HCT116 (cell line): Measurements from ENCODE around the gene SCAF4.

Source experiments
- EZH2 ChIP-seq: fragments of 200-600 bp; sonication (generic); IDR thresholded peaks from 2 replicates; pipeline ENCODE4 v1.6.1; 2017; ENCODE audit warnings: antibody characterized with exemption, mixed run types
- POLR2A ChIP-seq: IDR thresholded peaks from 2 replicates; pipeline ENCODE4 v1.7.0; 2011; ENCODE audit warnings: borderline replicate concordance; ENCODE audit not compliant: insufficient read depth, insufficient read length; ENCODE audit errors: extremely low read depth
- RAD21 ChIP-seq: IDR thresholded peaks from 2 replicates; pipeline ENCODE4 v1.6.1; 2012; ENCODE audit warnings: low read depth, mild to moderate bottlenecking
- TF ChIP-seq, protein P1 (sequence below), 3 experiments: fragments of 200-600 bp in 1 of 3; sonication (generic) in 1 of 3; IDR thresholded peaks in 2 of 3; conservative IDR thresholded peaks in 1 of 3; 2 replicates each; pipeline ENCODE4 v1.5.1; 2012 to 2017; ENCODE audit warnings: low read depth in 2 of 3, low read length in 2 of 3, antibody characterized with exemption in 1 of 3, borderline replicate concordance in 1 of 3, control low read depth in 1 of 3, mild to moderate bottlenecking in 1 of 3, mixed read lengths in 1 of 3, mixed run types in 1 of 3, moderate library complexity in 1 of 3; ENCODE audit not compliant: insufficient read depth in 1 of 3

DNA sequence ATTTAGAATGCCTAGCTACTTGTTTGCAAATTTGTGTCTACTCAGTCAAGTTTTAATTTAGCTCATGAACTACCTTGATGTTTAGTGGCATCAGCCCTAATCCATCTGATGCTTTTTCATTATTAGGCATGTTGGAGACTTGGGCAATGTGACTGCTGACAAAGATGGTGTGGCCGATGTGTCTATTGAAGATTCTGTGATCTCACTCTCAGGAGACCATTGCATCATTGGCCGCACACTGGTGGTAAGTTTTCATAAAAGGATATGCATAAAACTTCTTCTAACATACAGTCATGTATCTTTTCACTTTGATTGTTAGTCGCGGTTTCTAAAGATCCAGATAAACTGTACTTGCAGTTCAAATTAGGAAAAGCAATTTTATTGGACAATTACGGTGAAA lies 64.8 kb downstream of the SCAF4 start:
- TF ChIP-seq POLR2A (no peak), EZH2 (no peak), RAD21 (no peak)
- TF ChIP-seq, protein P1, sequence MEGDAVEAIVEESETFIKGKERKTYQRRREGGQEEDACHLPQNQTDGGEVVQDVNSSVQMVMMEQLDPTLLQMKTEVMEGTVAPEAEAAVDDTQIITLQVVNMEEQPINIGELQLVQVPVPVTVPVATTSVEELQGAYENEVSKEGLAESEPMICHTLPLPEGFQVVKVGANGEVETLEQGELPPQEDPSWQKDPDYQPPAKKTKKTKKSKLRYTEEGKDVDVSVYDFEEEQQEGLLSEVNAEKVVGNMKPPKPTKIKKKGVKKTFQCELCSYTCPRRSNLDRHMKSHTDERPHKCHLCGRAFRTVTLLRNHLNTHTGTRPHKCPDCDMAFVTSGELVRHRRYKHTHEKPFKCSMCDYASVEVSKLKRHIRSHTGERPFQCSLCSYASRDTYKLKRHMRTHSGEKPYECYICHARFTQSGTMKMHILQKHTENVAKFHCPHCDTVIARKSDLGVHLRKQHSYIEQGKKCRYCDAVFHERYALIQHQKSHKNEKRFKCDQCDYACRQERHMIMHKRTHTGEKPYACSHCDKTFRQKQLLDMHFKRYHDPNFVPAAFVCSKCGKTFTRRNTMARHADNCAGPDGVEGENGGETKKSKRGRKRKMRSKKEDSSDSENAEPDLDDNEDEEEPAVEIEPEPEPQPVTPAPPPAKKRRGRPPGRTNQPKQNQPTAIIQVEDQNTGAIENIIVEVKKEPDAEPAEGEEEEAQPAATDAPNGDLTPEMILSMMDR (IDR thresholded peaks at IDR 0.05 in 2 of 3, conservative IDR thresholded peaks at IDR 0.05 in 1 of 3; ENCODE audit: borderline replicate concordance in 1 of 3, insufficient read depth in 1 of 3, low read depth in 2 of 3, low read length in 2 of 3): no peak
